K562 (cell line): ENCODE results near the gene GAPDH. TPM values are rescaled to one million over a fixed set of nuclear protein-coding genes. Genes with fewer than 3 reads are reported as not detected.
A peak's percentile ranks its signal among the peaks of the same experiment; 100 is the strongest.

Experiments
- ATAC-seq: fragments of 200-7000 bp; cut with Tn5 transposase; 3 replicates; pipeline ENCODE4 v1.9.1; 2020; ENCODE audit warnings: moderate library complexity
- BruUV-seq: library from RNA; stranded (reverse); fragments of 400-500 nt; replicated peaks from 2 replicates; lab custom pipeline; 2021; lab: Mats Ljungman, UMichigan
- CTCF ChIA-PET: fragments of 300-600 bp; formaldehyde crosslinking; extraction: SDS; loops from one replicate; lab custom pipeline; 2021; ENCODE audit warnings: low intra/inter-chr PET ratio; lab: Yijun Ruan, JAX
- POLR2A ChIA-PET: fragments of 300-600, 350-650 bp; sonication (Branson Sonifier 250); formaldehyde crosslinking; extraction: SDS; loops from one replicate; lab custom pipeline; 2021; ENCODE audit warnings: antibody characterized with exemption, inconsistent platforms; lab: Yijun Ruan, JAX
- DNase-seq, 4 experiments: peaks; one replicate each; pipeline versions ENCODE4 v3.0.0 to v3.0.0-alpha.2; 2011 to 2018; ENCODE audit warnings: low spot score in 3 of 4, mixed read lengths in 3 of 4; ENCODE audit errors: extremely low read depth in 1 of 4
- FAIRE-seq: peaks from 2 replicates; lab custom pipeline; 2011; peaks lifted over from hg19 to GRCh38; lab: Jason Lieb, UNC
- H2AFZ ChIP-seq: 2 replicates; pipeline ENCODE4 v1.6.0; 2011; ENCODE audit warnings: low read depth, low read length, control low read depth, inconsistent platforms
- H3K27ac ChIP-seq: fragments of 200-600 bp; 3 replicates; pipeline ENCODE4 v1.8.0; 2011; ENCODE audit warnings: low read depth, mild to moderate bottlenecking, control low read depth, inconsistent platforms, low read length, moderate library complexity, mixed read lengths; ENCODE audit errors: extremely low read depth
- H3K27me3 ChIP-seq, 2 experiments: fragments of 300-600 bp in 1 of 2; 2 replicates in 1 of 2; 3 replicates in 1 of 2; pipeline versions ENCODE4 v1.6.0 to v1.8.0; 2011; ENCODE audit warnings: inconsistent platforms in 2 of 2, low read length in 2 of 2, mild to moderate bottlenecking in 1 of 2, mixed read lengths in 1 of 2, moderate library complexity in 1 of 2; ENCODE audit not compliant: control insufficient read depth in 2 of 2, insufficient read depth in 2 of 2
- H3K36me3 ChIP-seq: fragments of 300-600 bp; 3 replicates; pipeline ENCODE4 v1.8.0; 2011; ENCODE audit warnings: mild to moderate bottlenecking, low read length, inconsistent platforms; ENCODE audit not compliant: control insufficient read depth, insufficient read depth
- H3K4me1 ChIP-seq, 2 experiments: fragments of 200-600 bp in 1 of 2; replicated peaks in 1 of 2; 2 replicates in 1 of 2; 3 replicates in 1 of 2; pipeline versions ENCODE4 v1.5.1 to v1.8.0; 2011; ENCODE audit warnings: inconsistent platforms in 2 of 2, low read length in 2 of 2, mild to moderate bottlenecking in 1 of 2, mixed read lengths in 1 of 2, moderate library complexity in 1 of 2; ENCODE audit not compliant: control insufficient read depth in 2 of 2, insufficient read depth in 2 of 2
- H3K4me2 ChIP-seq: 2 replicates; pipeline ENCODE4 v1.6.1; 2011; ENCODE audit warnings: low read length, control low read depth, inconsistent platforms, mixed read lengths; ENCODE audit not compliant: insufficient read depth
- H3K4me3 ChIP-seq: fragments of 200-600 bp; sonication (generic), shearing (Covaris generic); 2 replicates; pipeline ENCODE4 v1.5.1; 2016; ENCODE audit warnings: control low read depth, inconsistent platforms
- H3K79me2 ChIP-seq: fragments of 200-600 bp; 3 replicates; pipeline ENCODE4 v1.8.0; 2011; ENCODE audit warnings: low read length, inconsistent platforms; ENCODE audit not compliant: control insufficient read depth, insufficient read depth
- H3K9ac ChIP-seq, 2 experiments: 2 replicates each; pipeline versions ENCODE4 v1.6.0 to v1.6.1; 2011; ENCODE audit warnings: low read depth in 2 of 2, low read length in 2 of 2, control low read depth in 1 of 2, inconsistent platforms in 1 of 2, mild to moderate bottlenecking in 1 of 2, mixed read lengths in 1 of 2; ENCODE audit not compliant: insufficient read depth in 1 of 2
- H3K9me1 ChIP-seq: one replicate; pipeline ENCODE4 v1.6.0; 2011; ENCODE audit warnings: inconsistent platforms, mild to moderate bottlenecking, low read length, moderate library complexity; ENCODE audit not compliant: control insufficient read depth, insufficient read depth
- H3K9me3 ChIP-seq: replicated peaks from 2 replicates; pipeline ENCODE4 v1.5.1; 2011; ENCODE audit warnings: low read depth, low read length, inconsistent platforms; ENCODE audit not compliant: control insufficient read depth, insufficient read depth
- H4K20me1 ChIP-seq: replicated peaks from 2 replicates; pipeline ENCODE4 v1.6.1; 2011; ENCODE audit warnings: low read length, inconsistent platforms, mixed read lengths; ENCODE audit not compliant: control insufficient read depth, insufficient read depth
- ETV6 ChIP-seq, 3 experiments: fragments of 150-350 bp in 1 of 3; sonication (generic) in 1 of 3; formaldehyde crosslinking in 1 of 3; IDR thresholded peaks; 2 replicates each; pipeline versions ENCODE4 v1.6.1 to v1.8.0; 2014 to 2022; ENCODE audit warnings: borderline replicate concordance in 2 of 3, low read depth in 2 of 3, antibody characterized with exemption in 1 of 3, low read length in 1 of 3, mild to moderate bottlenecking in 1 of 3, missing genetic modification reagents in 1 of 3
- KLF16 ChIP-seq: IDR thresholded peaks from 2 replicates; pipeline ENCODE4 v1.6.1; 2016; ENCODE audit warnings: antibody characterized with exemption
- ZNF121 ChIP-seq: sonication (generic); formaldehyde crosslinking; conservative IDR thresholded peaks from 2 replicates; pipeline ENCODE4 v1.8.0; 2022; ENCODE audit warnings: missing genetic modification reagents
- ZNF311 ChIP-seq: fragments of 250-450 bp; sonication (Bioruptor Pico); IDR thresholded peaks from 2 replicates; pipeline ENCODE4 v1.4.0; 2020; ENCODE audit warnings: mild to moderate bottlenecking, moderate library complexity
- WGBS: fragments of 100-300 bp; shearing (Covaris generic); methylation state at CpG from one replicate; pipeline ENCODE4 v1.1.6; 2016; ENCODE audit warnings: low coverage, mixed read lengths; ENCODE audit not compliant: insufficient coverage; ENCODE audit errors: missing lambda C conversion rate; 5-methylcytosine and 5-hydroxymethylcytosine counted together
- in situ Hi-C: fragments of 300-500 bp; cut with MboI; formaldehyde crosslinking; loops from 4 replicates; pipeline ENCODE4 v1.15.0; 2018; ENCODE audit warnings: inconsistent platforms, mixed read lengths
- intact Hi-C: fragments of 100-400 bp; cut with micrococcal nuclease; formaldehyde crosslinking; loops from 2 replicates; pipeline ENCODE4 v1.14.2; 2022
- polyA plus RNA-seq, 8 experiments: library from polyadenylated mRNA; depleted of rRNA in 4 of 8; stranded (reverse) in 5 of 8; unstranded in 3 of 8; fragments of >200 nt; fragmentation: Nextera tagmentation in 2 of 8; fragmentation: Illumina TruSeq in 1 of 8; extraction: Ambion mirVana in 2 of 8; extraction: Trizol in 1 of 8; gene quantifications; 2 replicates each; pipeline versions ENCODE4 v1.2.1 to v1.2.3, GENCODE V29; 2011 to 2014; ENCODE audit warnings: inconsistent platforms in 1 of 8, missing spikeins in 1 of 8
- total RNA-seq, 7 experiments: library from RNA; depleted of rRNA in 6 of 7; stranded (reverse); fragments of >200 nt in 6 of 7; fragmentation: Illumina TruSeq in 2 of 7; extraction: Trizol in 2 of 7; gene quantifications; 2 replicates each; pipeline versions ENCODE4 v1.2.1 to v1.2.3, GENCODE V29; 2011 to 2021; ENCODE audit warnings: low replicate concordance in 1 of 7
- TF ChIP-seq, protein P1 (sequence below): sonication (generic); formaldehyde crosslinking; IDR thresholded peaks from 2 replicates; pipeline ENCODE4 v1.8.1; 2022; ENCODE audit warnings: missing genetic modification reagents

Gene GAPDH
- total and polyA plus RNA-seq, 9 of the 15 experiments (the other 6 are each of a cell fraction or from before 2014, with no cell fraction given), result 2,206 to 6,793 (median 4,217) TPM

- TF ChIP-seq KLF16 (no peak), ZNF311 (CRISPR knock-in tag) (no peak), ETV6 (IDR thresholded peaks at IDR 0.05; ENCODE audit: borderline replicate concordance in 1 of 2, low read depth in 2 of 2, low read length in 1 of 2) (no peak), ETV6 (CRISPR knock-in tag; IDR thresholded peaks at IDR 0.05; ENCODE audit: borderline replicate concordance) (peak; percentile 80; the same call in 1 of the 2 replicates)
- TF ChIP-seq, all 486 proteins: peak for 131
Measured at GRCh38 chr12:6533923-6534694, at the start of gene GAPDH (continued).

- no peaks in the 10 kb centered on the region for H3K9me3 ChIP-seq
- H3K4me3 ChIP-seq, result no peak overlapping the region
- WGBS, result 0% methylated on average over 1 of the region's 1 CpG
- peaks cover 7% of the 10 kb centered on the region; the same call in 2 of the 3 replicates for H3K36me3 ChIP-seq
- CTCF ChIA-PET, result no interaction called here
- intact Hi-C loops (no loop called here), in situ Hi-C loops (no loop called here)
- no peak for FAIRE-seq
- POLR2A ChIA-PET, result interaction anchor here (0.5 to 0.7 kb wide), 2 partner anchors 18 to 38 kb away, joined by 3 read pairs; no protein-coding TSS in a partner anchor
- no peaks in the 10 kb centered on the region for H3K27me3 ChIP-seq
- peaks cover 10% of the 10 kb centered on the region for H3K79me2 ChIP-seq
- H4K20me1 ChIP-seq, result no peaks in the 10 kb centered on the region
- TF ChIP-seq, protein P1, sequence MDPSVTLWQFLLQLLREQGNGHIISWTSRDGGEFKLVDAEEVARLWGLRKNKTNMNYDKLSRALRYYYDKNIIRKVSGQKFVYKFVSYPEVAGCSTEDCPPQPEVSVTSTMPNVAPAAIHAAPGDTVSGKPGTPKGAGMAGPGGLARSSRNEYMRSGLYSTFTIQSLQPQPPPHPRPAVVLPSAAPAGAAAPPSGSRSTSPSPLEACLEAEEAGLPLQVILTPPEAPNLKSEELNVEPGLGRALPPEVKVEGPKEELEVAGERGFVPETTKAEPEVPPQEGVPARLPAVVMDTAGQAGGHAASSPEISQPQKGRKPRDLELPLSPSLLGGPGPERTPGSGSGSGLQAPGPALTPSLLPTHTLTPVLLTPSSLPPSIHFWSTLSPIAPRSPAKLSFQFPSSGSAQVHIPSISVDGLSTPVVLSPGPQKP (CRISPR knock-in tag), result no peak
- peak; percentile 55 for TF ChIP-seq ZNF121 (CRISPR knock-in tag)
- TF ChIP-seq, all 486 proteins: peak for 1
- Histone ChIP-seq H3K4me2 (no peak overlapping the region), H3K9ac (no peak overlapping the region), H3K27ac (no peak overlapping the region), H3K4me1 (peaks cover 0 to 4% of the 10 kb centered on the region in 2 experiments; a peak in 1 of 5 replicates), H2AFZ (no peak overlapping the region), H3K9me1 (no peaks in the 10 kb centered on the region)
- no peak for ATAC-seq
- BruUV-seq, result no TSS peak
- no peak for DNase-seq
Measured at GRCh38 chr12:6488240-6488639, 46.1 kb upstream of the GAPDH start.
